GM21390 (cell line): ENCODE measurements around the gene CACTIN.
"Not testable (repeated sequence)": the region's sequence is repeated elsewhere in the genome, so short reads cannot be mapped to it uniquely, and the experiment has no call there.

ENCODE experiments used
- ATAC-seq: cut with Tn5 transposase; IDR thresholded peaks from one replicate; pipeline ENCODE4 v1.9.1; 2021; ENCODE audit not compliant: unreplicated experiment

The CACTIN gene

GRCh38 chr19:3628766-3629165 lies 2.2 kb upstream of the CACTIN start:
- not testable (repeated sequence) for ATAC-seq

GRCh38 chr19:3627351-3627723 lies 747 bp upstream of the CACTIN start:
- ATAC-seq, result no peak

GRCh38 chr19:3625996-3626472 lies 556 bp downstream of the CACTIN start:
- ATAC-seq, result no peak

GRCh38 chr19:3623716-3624115 lies 2.9 kb downstream of the CACTIN start:
- ATAC-seq, result no peak

- ATAC-seq, result no peak
Measured at GRCh38 chr19:3622224-3622623, 4.4 kb downstream of the CACTIN start.

- ATAC-seq, result no peak
Measured at GRCh38 chr19:3621689-3622088, 4.9 kb downstream of the CACTIN start.

- ATAC-seq, result no peak
Measured at GRCh38 chr19:3620817-3621547, 5.6 kb downstream of the CACTIN start.

- no peak for ATAC-seq
Measured at GRCh38 chr19:3620145-3620816, 6.3 kb downstream of the CACTIN start.

GRCh38 chr19:3619631-3620012 lies 7.0 kb downstream of the CACTIN start:
- no peak for ATAC-seq

GRCh38 chr19:3618811-3619630 lies 7.6 kb downstream of the CACTIN start:
- no peak for ATAC-seq

- ATAC-seq, result no peak
Measured at GRCh38 chr19:3618144-3618810, 8.3 kb downstream of the CACTIN start.

- ATAC-seq, result no peak
Measured at GRCh38 chr19:3617463-3617862, 9.1 kb downstream of the CACTIN start.

GRCh38 chr19:3615524-3616135 lies 11.0 kb downstream of the CACTIN start:
- ATAC-seq, result no peak

GRCh38 chr19:3614858-3615505 lies 11.6 kb downstream of the CACTIN start:
- no peak for ATAC-seq

GRCh38 chr19:3613818-3614661 lies 12.6 kb downstream of the CACTIN start:
- ATAC-seq, result no peak

GRCh38 chr19:3612901-3613741 lies 13.5 kb downstream of the CACTIN start:
- no peak for ATAC-seq

- no peak for ATAC-seq
Measured at GRCh38 chr19:3612330-3612729, 14.3 kb downstream of the CACTIN start.

GRCh38 chr19:3611841-3612240 lies 14.7 kb downstream of the CACTIN start:
- no peak for ATAC-seq
